Peyer's patch (tissue), 4 donors: ENCODE results near the gene ALDH4A1. TPM values are rescaled to one million over a fixed set of nuclear protein-coding genes. Genes with fewer than 3 reads are reported as not detected.

ENCODE experiments used
- DNase-seq, 3 donors: peaks; one replicate each; pipeline ENCODE4 v3.0.0-alpha.2; 2017 to 2019
- H3K27ac ChIP-seq, 4 donors: fragments of 200-600 bp; sonication (generic); one replicate each; pipeline ENCODE4 v1.5.1; 2016 to 2019
- H3K27me3 ChIP-seq, 2 donors: fragments of 200-600 bp; sonication (generic); one replicate each; pipeline ENCODE4 v1.5.1; 2019
- H3K36me3 ChIP-seq, 3 donors: fragments of 200-600 bp; sonication (generic); one replicate each; pipeline ENCODE4 v1.5.1; 2016 to 2019
- H3K4me1 ChIP-seq, 4 donors: fragments of 200-600 bp; sonication (generic); one replicate each; pipeline ENCODE4 v1.5.1; 2016 to 2019
- H3K4me3 ChIP-seq, 4 donors: fragments of 200-600 bp; sonication (generic); 1 replicate in 3 of 4; 2 replicates in 1 of 4; pipeline ENCODE4 v1.5.1; 2016 to 2019; ENCODE audit warnings: mild to moderate bottlenecking in 1 of 4
- H3K9me3 ChIP-seq, 4 donors: fragments of 200-600 bp; sonication (generic); one replicate each; pipeline ENCODE4 v1.5.1; 2016 to 2019; ENCODE audit warnings: mild to moderate bottlenecking in 1 of 4
- POLR2A ChIP-seq, 2 donors: fragments of 450-650 bp; IDR thresholded peaks; one replicate each; pipeline ENCODE4 v1.5.1; 2017; ENCODE audit warnings: antibody characterized with exemption in 2 of 2, mild to moderate bottlenecking in 2 of 2, moderate library complexity in 2 of 2
- small RNA-seq, 2 donors: library from RNA; depleted of rRNA; stranded (forward); fragments of <200 nt; gene quantifications; one replicate each; pipeline ENCODE3, GENCODE V24; 2016
- total RNA-seq, 4 donors: library from RNA; depleted of rRNA; stranded (reverse); fragments of >200 nt; gene quantifications; one replicate each; pipeline ENCODE4 v1.1.0, GENCODE V29; 2016
- TF ChIP-seq, protein P1 (sequence below), 6 experiments: fragments of 450-650 bp in 4 of 6; fragments of 200-600 bp in 2 of 6; sonication (generic) in 1 of 6; IDR thresholded peaks; one replicate each; pipeline ENCODE4 v1.5.1; 2017 to 2019; ENCODE audit warnings: antibody characterized with exemption in 6 of 6, mild to moderate bottlenecking in 3 of 6, moderate library complexity in 1 of 6

The ALDH4A1 gene
- total RNA-seq, 4 donors from 2014 or later: 2.8 to 5.8 (median 4.1) TPM

DNA sequence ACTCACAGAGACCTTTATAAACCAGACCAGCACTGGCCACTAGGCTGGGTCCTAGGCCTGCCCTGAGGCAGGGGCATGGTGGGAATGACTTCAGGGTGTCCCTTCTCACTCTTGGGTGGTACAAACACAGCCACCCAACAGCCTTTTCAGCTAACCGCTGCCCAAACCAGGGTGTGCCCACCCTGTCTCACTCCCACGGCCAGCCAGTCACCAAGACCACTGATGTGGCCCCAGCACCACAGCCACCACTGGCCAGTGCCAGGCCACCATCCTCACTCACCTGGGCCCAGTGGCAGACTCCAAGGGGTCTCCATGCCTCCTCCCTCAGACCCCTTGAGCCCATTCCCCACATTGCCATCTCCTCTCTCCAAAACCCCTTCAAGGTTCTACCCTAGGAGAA is 70.7 kb downstream of the ALDH4A1 start:
- Histone ChIP-seq H3K27ac (no peak overlapping the region), H3K36me3 (no peaks in the 10 kb centered on the region), H3K4me3 (no peak overlapping the region), H3K9me3 (peaks cover 0 to 3% (median 0%) of the 10 kb centered on the region in 4 donors), H3K27me3 (no peaks in the 10 kb centered on the region), H3K4me1 (no peaks in the 10 kb centered on the region)
- DNase-seq: no peak
- TF ChIP-seq, protein P1, sequence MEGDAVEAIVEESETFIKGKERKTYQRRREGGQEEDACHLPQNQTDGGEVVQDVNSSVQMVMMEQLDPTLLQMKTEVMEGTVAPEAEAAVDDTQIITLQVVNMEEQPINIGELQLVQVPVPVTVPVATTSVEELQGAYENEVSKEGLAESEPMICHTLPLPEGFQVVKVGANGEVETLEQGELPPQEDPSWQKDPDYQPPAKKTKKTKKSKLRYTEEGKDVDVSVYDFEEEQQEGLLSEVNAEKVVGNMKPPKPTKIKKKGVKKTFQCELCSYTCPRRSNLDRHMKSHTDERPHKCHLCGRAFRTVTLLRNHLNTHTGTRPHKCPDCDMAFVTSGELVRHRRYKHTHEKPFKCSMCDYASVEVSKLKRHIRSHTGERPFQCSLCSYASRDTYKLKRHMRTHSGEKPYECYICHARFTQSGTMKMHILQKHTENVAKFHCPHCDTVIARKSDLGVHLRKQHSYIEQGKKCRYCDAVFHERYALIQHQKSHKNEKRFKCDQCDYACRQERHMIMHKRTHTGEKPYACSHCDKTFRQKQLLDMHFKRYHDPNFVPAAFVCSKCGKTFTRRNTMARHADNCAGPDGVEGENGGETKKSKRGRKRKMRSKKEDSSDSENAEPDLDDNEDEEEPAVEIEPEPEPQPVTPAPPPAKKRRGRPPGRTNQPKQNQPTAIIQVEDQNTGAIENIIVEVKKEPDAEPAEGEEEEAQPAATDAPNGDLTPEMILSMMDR (IDR thresholded peaks at IDR 0.05): no peak
- TF ChIP-seq POLR2A (IDR thresholded peaks at IDR 0.05): no peak

DNA sequence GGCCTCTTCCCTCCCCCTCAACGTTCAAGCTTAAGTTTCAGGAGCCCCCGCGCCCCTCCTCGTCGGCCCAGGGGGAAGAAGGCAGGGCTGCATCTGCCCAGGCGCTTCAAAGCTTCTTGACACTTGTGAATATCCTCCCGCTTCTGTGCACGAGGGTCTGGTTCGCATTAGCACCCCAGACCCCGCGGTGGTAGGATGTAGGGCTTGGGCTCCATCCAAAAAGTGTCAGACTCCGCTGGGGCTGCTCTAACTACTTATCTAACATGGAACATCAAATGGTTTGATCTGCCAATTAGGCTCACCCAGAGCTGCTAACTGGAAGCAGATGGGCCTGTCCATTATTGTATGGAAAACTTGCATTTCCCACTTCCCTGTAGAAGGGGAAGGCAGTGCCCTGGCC is 71.8 kb downstream of the ALDH4A1 start:
- no peaks in the 10 kb centered on the region for H3K36me3 ChIP-seq
- no peak for DNase-seq
- no peak overlapping the region for H3K4me3 ChIP-seq
- TF ChIP-seq POLR2A (IDR thresholded peaks at IDR 0.05): no peak
- TF ChIP-seq, protein P1 (IDR thresholded peaks at IDR 0.05): no peak
- no peaks in the 10 kb centered on the region for H3K4me1 ChIP-seq
- peaks cover 0 to 3% (median 0%) of the 10 kb centered on the region in 4 donors for H3K9me3 ChIP-seq
- no peak overlapping the region for H3K27ac ChIP-seq
- no peaks in the 10 kb centered on the region for H3K27me3 ChIP-seq

DNA sequence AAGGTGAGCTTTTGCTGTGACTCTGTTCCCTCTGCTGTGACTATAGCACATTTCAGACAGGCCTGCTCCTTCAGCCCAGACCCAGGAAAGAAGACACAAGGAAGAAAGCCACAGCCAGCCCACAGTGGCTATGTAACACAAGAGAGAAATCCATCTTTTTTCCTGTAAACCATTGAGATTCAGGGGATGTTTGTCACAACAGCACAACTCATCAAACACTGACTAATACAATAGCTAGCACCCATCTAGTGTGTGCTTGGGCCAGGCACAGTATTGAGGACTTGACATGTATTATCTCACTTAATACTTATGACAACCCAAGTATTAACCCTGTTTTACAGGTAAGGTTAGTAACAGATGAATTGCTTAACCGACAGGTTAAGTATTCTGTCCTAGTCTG is 72.7 kb downstream of the ALDH4A1 start:
- H3K27me3 ChIP-seq: no peaks in the 10 kb centered on the region
- no peak for DNase-seq
- no peak overlapping the region for H3K27ac ChIP-seq
- TF ChIP-seq, protein P1 (IDR thresholded peaks at IDR 0.05): no peak
- TF ChIP-seq POLR2A (IDR thresholded peaks at IDR 0.05): no peak
- no peak overlapping the region for H3K4me3 ChIP-seq
- no peaks in the 10 kb centered on the region for H3K4me1 ChIP-seq
- peaks cover 0 to 3% (median 0%) of the 10 kb centered on the region in 4 donors for H3K9me3 ChIP-seq
- H3K36me3 ChIP-seq: no peaks in the 10 kb centered on the region

DNA sequence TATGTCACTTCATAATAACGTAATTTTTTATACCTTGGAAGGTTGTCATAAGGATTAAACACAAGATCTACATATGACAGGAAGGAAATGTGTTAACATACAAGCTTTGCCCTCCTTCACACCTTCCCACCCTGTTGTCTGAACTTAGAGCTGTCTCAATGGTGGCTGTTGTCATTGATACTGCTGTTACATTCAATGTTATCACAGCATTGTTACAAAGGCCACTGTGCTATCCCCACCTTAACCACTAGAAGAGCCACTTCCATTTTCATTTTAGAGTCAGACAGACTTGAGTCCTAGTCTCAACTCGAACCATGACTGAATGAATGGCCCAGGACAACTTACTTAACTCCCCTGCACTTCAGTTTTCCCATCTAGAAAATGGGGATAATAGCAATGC is 74.1 kb downstream of the ALDH4A1 start:
- TF ChIP-seq, protein P1 (IDR thresholded peaks at IDR 0.05): no peak
- TF ChIP-seq POLR2A (IDR thresholded peaks at IDR 0.05): no peak
- Histone ChIP-seq H3K9me3 (peaks cover 0 to 3% (median 0%) of the 10 kb centered on the region in 4 donors), H3K27me3 (no peaks in the 10 kb centered on the region), H3K27ac (no peak overlapping the region), H3K4me1 (no peaks in the 10 kb centered on the region), H3K4me3 (no peak overlapping the region), H3K36me3 (no peaks in the 10 kb centered on the region)
- DNase-seq: no peak

DNA sequence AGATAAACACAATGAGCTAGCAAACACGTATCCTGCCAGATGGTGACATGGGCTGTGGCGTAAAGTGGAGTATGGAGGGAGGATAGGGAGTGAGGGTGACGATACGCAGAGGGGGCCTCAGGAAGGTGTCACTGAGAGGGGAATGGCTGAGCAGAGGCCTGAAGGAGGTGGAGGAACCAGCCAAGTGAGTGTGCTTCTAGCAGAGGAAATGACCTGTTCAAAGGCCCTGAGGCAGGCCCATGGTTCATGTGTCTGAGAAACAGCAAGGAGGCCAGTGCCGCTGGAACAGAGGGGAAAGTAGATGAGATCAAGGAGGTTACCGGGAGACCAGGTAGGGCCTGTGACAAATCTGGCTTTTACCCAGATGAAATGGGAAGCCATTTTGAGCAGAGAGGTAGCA is 78.9 kb downstream of the ALDH4A1 start:
- Histone ChIP-seq H3K4me1 (no peaks in the 10 kb centered on the region), H3K27me3 (no peaks in the 10 kb centered on the region), H3K9me3 (no peaks in the 10 kb centered on the region), H3K4me3 (no peak overlapping the region), H3K36me3 (no peaks in the 10 kb centered on the region), H3K27ac (no peak overlapping the region)
- TF ChIP-seq, protein P1 (IDR thresholded peaks at IDR 0.05): no peak
- no peak for TF ChIP-seq POLR2A (IDR thresholded peaks at IDR 0.05)
- DNase-seq: no peak

Small RNA genes lying within 50 kb of the gene (small RNA-seq; reads per million reads assigned to genes)
- gene MIR1290 (0 reads per million in 2 donors), gene MIR4695 (0 reads per million in 2 donors)

Other genes starting within 250 kb of the ALDH4A1 start
- gene TAS1R2, start 42.9 kb downstream of the ALDH4A1 start, total RNA-seq: under 1 TPM in 1 of 4 donors, not detected in 3; 0.35 TPM
- 10 to 100 TPM in 1 of 4 donors, 1 to 10 TPM in 3; 1.9 to 14.9 (median 3.8) TPM for gene IFFO2, start 54.1 kb upstream of the ALDH4A1 start, total RNA-seq